GM18907 (cell line): ENCODE data around the gene HPS1.

Source experiments
- ATAC-seq: cut with Tn5 transposase; IDR thresholded peaks from one replicate; pipeline ENCODE4 v1.9.1; 2021; ENCODE audit warnings: mild to moderate bottlenecking, moderate library complexity; ENCODE audit not compliant: unreplicated experiment

HPS1 gene

GRCh38 chr10:98446661-98447221 is at the start of gene HPS1:
TSS of gene HPS1 (minus strand) at chr10:98446935. CDS start at chr10:98443240, 3,695 bp downstream.
- ATAC-seq = peak; percentile 85

GRCh38 chr10:98492763-98493162 is 46.0 kb upstream of the HPS1 start:
- ATAC-seq = peak; percentile 74

GRCh38 chr10:98489561-98490481 is 43.1 kb upstream of the HPS1 start:
- ATAC-seq = no peak

GRCh38 chr10:98488669-98489430 is 42.1 kb upstream of the HPS1 start:
- no peak for ATAC-seq

- no peak for ATAC-seq
Measured at GRCh38 chr10:98487649-98488048, 40.9 kb upstream of the HPS1 start.

- no peak for ATAC-seq
Measured at GRCh38 chr10:98486421-98486820, 39.7 kb upstream of the HPS1 start.

- no peak for ATAC-seq
Measured at GRCh38 chr10:98485959-98486358, 39.2 kb upstream of the HPS1 start.

GRCh38 chr10:98483658-98484057 is 36.9 kb upstream of the HPS1 start:
- ATAC-seq = no peak

- no peak for ATAC-seq
Measured at GRCh38 chr10:98482096-98482495, 35.4 kb upstream of the HPS1 start.

- no peak for ATAC-seq
Measured at GRCh38 chr10:98481404-98481945, 34.7 kb upstream of the HPS1 start.

GRCh38 chr10:98478430-98479222 is 31.9 kb upstream of the HPS1 start:
- ATAC-seq = no peak

- no peak for ATAC-seq
Measured at GRCh38 chr10:98477861-98478260, 31.1 kb upstream of the HPS1 start.

GRCh38 chr10:98474628-98475027 is 27.9 kb upstream of the HPS1 start:
- ATAC-seq = no peak

GRCh38 chr10:98472196-98472595 is 25.5 kb upstream of the HPS1 start:
- no peak for ATAC-seq

- ATAC-seq = no peak
Measured at GRCh38 chr10:98470850-98471249, 24.1 kb upstream of the HPS1 start.

GRCh38 chr10:98469001-98469931 is 22.5 kb upstream of the HPS1 start:
- no peak for ATAC-seq

- ATAC-seq = peak; percentile 95
Measured at GRCh38 chr10:98467506-98468318, 21.0 kb upstream of the HPS1 start.

- no peak for ATAC-seq
Measured at GRCh38 chr10:98466861-98467505, 20.2 kb upstream of the HPS1 start.
